WTC11 (cell line): Measurements from ENCODE around the gene SIPA1L3.

Experiments
- CREM ChIP-seq: sonication (generic); formaldehyde crosslinking; IDR thresholded peaks from 2 replicates; pipeline ENCODE4 v1.8.1; 2022; ENCODE audit warnings: mild to moderate bottlenecking, missing genetic modification reagents, moderate library complexity
- CTCF ChIP-seq: fragments of 200-600 bp; IDR thresholded peaks from 2 replicates; pipeline ENCODE4 v1.8.0; 2022; ENCODE audit warnings: antibody characterized with exemption
- MAX ChIP-seq: sonication (generic); formaldehyde crosslinking; IDR thresholded peaks from 2 replicates; pipeline ENCODE4 v1.8.0; 2022; ENCODE audit warnings: mild to moderate bottlenecking, missing genetic modification reagents
- USF1 ChIP-seq: sonication (generic); formaldehyde crosslinking; IDR thresholded peaks from 2 replicates; pipeline ENCODE4 v1.8.0; 2022; ENCODE audit warnings: mild to moderate bottlenecking, missing genetic modification reagents
- ZNF121 ChIP-seq: sonication (generic); formaldehyde crosslinking; IDR thresholded peaks from 2 replicates; pipeline ENCODE4 v1.8.0; 2023; ENCODE audit warnings: missing genetic modification reagents
- ZNF425 ChIP-seq: fragments of 250-450 bp; sonication (Bioruptor Pico); conservative IDR thresholded peaks from 2 replicates; pipeline ENCODE4 v1.9.0; 2021; ENCODE audit warnings: mild to moderate bottlenecking

- TF ChIP-seq MAX (CRISPR knock-in tag): no peak
- no peak for TF ChIP-seq CREM
- no peak for TF ChIP-seq CTCF
- TF ChIP-seq USF1 (CRISPR knock-in tag): no peak
- TF ChIP-seq ZNF121 (CRISPR knock-in tag): no peak
- TF ChIP-seq ZNF425 (CRISPR knock-in tag): no peak
Measured at GRCh38 chr19:38013913-38014580, 107.0 kb downstream of the SIPA1L3 start.
